H9 (cell line): Measurements from ENCODE around the gene ANXA8L1. TPM values are rescaled to one million over a fixed set of nuclear protein-coding genes. Genes with fewer than 3 reads are reported as not detected.
"Not testable (repeated sequence)": the region's sequence is repeated elsewhere in the genome, so short reads cannot be mapped to it uniquely, and the experiment has no call there.

Experiments used
- DNase-seq: peaks from one replicate; pipeline ENCODE4 v3.0.0-alpha.2; 2017
- H2AFZ ChIP-seq: one replicate; pipeline ENCODE4 v1.6.1; 2013; ENCODE audit warnings: mild to moderate bottlenecking, low read length, control low read depth, moderate library complexity
- H2AK5ac ChIP-seq: 2 replicates; pipeline ENCODE4 v1.6.1; 2013; ENCODE audit warnings: low read length, control low read depth, mixed read lengths; ENCODE audit not compliant: insufficient read length
- H2BK120ac ChIP-seq: one replicate; pipeline ENCODE4 v1.6.1; 2013; ENCODE audit warnings: low read depth, mild to moderate bottlenecking, low read length, control low read depth, inconsistent platforms; ENCODE audit not compliant: poor library complexity, severe bottlenecking
- H2BK12ac ChIP-seq: 2 replicates; pipeline ENCODE4 v1.6.1; 2013; ENCODE audit warnings: low read length, control low read depth, mixed read lengths, low read depth; ENCODE audit not compliant: insufficient read length
- H2BK15ac ChIP-seq: 2 replicates; pipeline ENCODE4 v1.6.1; 2013; ENCODE audit warnings: low read depth, low read length, control low read depth
- H2BK20ac ChIP-seq: one replicate; pipeline ENCODE4 v1.6.1; 2013; ENCODE audit warnings: low read depth, mild to moderate bottlenecking, low read length, control low read depth, inconsistent platforms; ENCODE audit not compliant: poor library complexity, severe bottlenecking
- H2BK5ac ChIP-seq: 2 replicates; pipeline ENCODE4 v1.6.1; 2013; ENCODE audit warnings: low read length, control low read depth, mixed read lengths; ENCODE audit not compliant: insufficient read length
- H3K14ac ChIP-seq: 2 replicates; pipeline ENCODE4 v1.6.1; 2013; ENCODE audit warnings: low read length, control low read depth; ENCODE audit not compliant: insufficient read depth
- H3K18ac ChIP-seq: 2 replicates; pipeline ENCODE4 v1.6.1; 2013; ENCODE audit warnings: low read depth, mild to moderate bottlenecking, mixed read lengths, low read length, control low read depth; ENCODE audit not compliant: insufficient read length
- H3K23ac ChIP-seq: 2 replicates; pipeline ENCODE4 v1.6.1; 2013; ENCODE audit warnings: low read length, control low read depth, mixed read lengths, low read depth; ENCODE audit not compliant: insufficient read length
- H3K23me2 ChIP-seq: 2 replicates; pipeline ENCODE4 v1.6.1; 2013; ENCODE audit warnings: low read depth, mild to moderate bottlenecking, mixed read lengths, low read length, control low read depth; ENCODE audit not compliant: insufficient read length, poor library complexity, severe bottlenecking
- H3K27ac ChIP-seq: 2 replicates; pipeline ENCODE4 v1.5.1; 2013; ENCODE audit warnings: low read length, control low read depth, mixed read lengths, low read depth; ENCODE audit not compliant: insufficient read length
- H3K27me3 ChIP-seq: 2 replicates; pipeline ENCODE4 v1.6.1; 2013; ENCODE audit warnings: low read length, control low read depth, inconsistent platforms; ENCODE audit not compliant: insufficient read depth
- H3K4ac ChIP-seq: 2 replicates; pipeline ENCODE4 v1.6.1; 2013; ENCODE audit warnings: low read depth, mild to moderate bottlenecking, control low read depth, inconsistent platforms, low read length, moderate library complexity
- H3K4me1 ChIP-seq: 2 replicates; pipeline ENCODE4 v1.6.1; 2013; ENCODE audit warnings: low read length, control low read depth, inconsistent platforms; ENCODE audit not compliant: insufficient read depth
- H3K4me2 ChIP-seq: 2 replicates; pipeline ENCODE4 v1.6.1; 2013; ENCODE audit warnings: low read length, control low read depth, mixed read lengths; ENCODE audit not compliant: insufficient read length, insufficient read depth
- H3K56ac ChIP-seq: 2 replicates; pipeline ENCODE4 v1.6.1; 2013; ENCODE audit warnings: low read depth, mild to moderate bottlenecking, mixed read lengths, low read length, control low read depth; ENCODE audit not compliant: insufficient read length
- H3K79me1 ChIP-seq: 2 replicates; pipeline ENCODE4 v1.6.1; 2013; ENCODE audit warnings: low read depth, mild to moderate bottlenecking, moderate library complexity, low read length, control low read depth, inconsistent platforms; ENCODE audit not compliant: insufficient read depth, poor library complexity, severe bottlenecking
- H3K79me2 ChIP-seq: 2 replicates; pipeline ENCODE4 v1.6.1; 2013; ENCODE audit warnings: low read length, control low read depth, inconsistent platforms; ENCODE audit not compliant: insufficient read depth
- H3K9ac ChIP-seq: 2 replicates; pipeline ENCODE4 v1.6.1; 2013; ENCODE audit warnings: low read length, control low read depth, mixed read lengths; ENCODE audit not compliant: insufficient read length; ENCODE audit errors: extremely low read depth
- H3K9me3 ChIP-seq: one replicate; pipeline ENCODE4 v1.6.1; 2013; ENCODE audit warnings: low read depth, low read length, inconsistent platforms; ENCODE audit not compliant: control insufficient read depth
- H3T11ph ChIP-seq: one replicate; pipeline ENCODE4 v1.6.1; 2013; ENCODE audit warnings: mild to moderate bottlenecking, low read length, control low read depth, inconsistent platforms
- H4K20me1 ChIP-seq: one replicate; pipeline ENCODE4 v1.6.1; 2013; ENCODE audit not compliant: control insufficient read depth, insufficient read length, insufficient read depth
- H4K5ac ChIP-seq: 2 replicates; pipeline ENCODE4 v1.6.1; 2013; ENCODE audit warnings: low read depth, mild to moderate bottlenecking, mixed read lengths, low read length, control low read depth; ENCODE audit not compliant: insufficient read length
- H4K8ac ChIP-seq: replicated peaks from 2 replicates; pipeline ENCODE4 v1.6.1; 2013; ENCODE audit warnings: low read length, control low read depth, mixed read lengths, low read depth; ENCODE audit not compliant: insufficient read length
- H4K91ac ChIP-seq: 2 replicates; pipeline ENCODE4 v1.6.1; 2013; ENCODE audit warnings: low read depth, mild to moderate bottlenecking, moderate library complexity, mixed read lengths, low read length, control low read depth; ENCODE audit not compliant: insufficient read length
- H3K27ac Mint-ChIP-seq, 3 experiments: 2 replicates in 2 of 3; 3 replicates in 1 of 3; pipeline ENCODE4 v1.8.0; 2020 to 2021; ENCODE audit warnings: mixed read lengths in 3 of 3, mild to moderate bottlenecking in 1 of 3, moderate library complexity in 1 of 3
- H3K27me3 Mint-ChIP-seq: 2 replicates; pipeline ENCODE4 v1.8.0; 2021; ENCODE audit warnings: low read depth, mild to moderate bottlenecking, moderate library complexity, mixed read lengths
- H3K36me3 Mint-ChIP-seq, 3 experiments: 2 replicates in 2 of 3; 3 replicates in 1 of 3; pipeline ENCODE4 v1.8.0; 2020 to 2021; ENCODE audit warnings: low read depth in 3 of 3, mixed read lengths in 3 of 3; ENCODE audit not compliant: insufficient read depth in 1 of 3
- H3K4me1 Mint-ChIP-seq, 2 experiments: 2 replicates each; pipeline ENCODE4 v1.8.0; 2020; ENCODE audit warnings: mixed read lengths in 2 of 2
- H3K4me3 Mint-ChIP-seq, 2 experiments: 2 replicates in 1 of 2; 3 replicates in 1 of 2; pipeline ENCODE4 v1.8.0; 2020 to 2021; ENCODE audit warnings: mild to moderate bottlenecking in 2 of 2, mixed read lengths in 2 of 2, moderate library complexity in 1 of 2
- H3K9me3 Mint-ChIP-seq, 2 experiments: 2 replicates in 1 of 2; 3 replicates in 1 of 2; pipeline ENCODE4 v1.8.0; 2020; ENCODE audit warnings: mild to moderate bottlenecking in 2 of 2, mixed read lengths in 2 of 2, moderate library complexity in 1 of 2
- WGBS: extraction: QIAGEN DNeasy Blood & Tissue Kit; methylation state at CpG from one replicate; pipeline ENCODE4 v1.1.7; 2013; ENCODE audit warnings: missing lambda C conversion rate, low lambda C conversion rate, mixed read lengths; ENCODE audit not compliant: insufficient read length; ENCODE audit errors: extremely low coverage; 5-methylcytosine and 5-hydroxymethylcytosine counted together
- total RNA-seq: library from RNA; stranded (reverse); gene quantifications from 2 replicates; pipeline ENCODE4 v1.2.1, GENCODE V29; 2021

ANXA8L1 gene
- total RNA-seq, 1 experiment from 2014 or later: not detected

- not testable (repeated sequence) for H2AK5ac ChIP-seq, H3T11ph ChIP-seq, H3K23me2 ChIP-seq, H3K79me2 ChIP-seq, H3K27me3 ChIP-seq, H3K4me1 ChIP-seq, H3K36me3 Mint-ChIP-seq, H3K4me2 ChIP-seq, DNase-seq, H3K14ac ChIP-seq, H3K23ac ChIP-seq, H3K4ac ChIP-seq, H3K9ac ChIP-seq, H2BK20ac ChIP-seq, H3K18ac ChIP-seq, H3K27me3 Mint-ChIP-seq, H3K79me1 ChIP-seq, H4K5ac ChIP-seq, H3K9me3 Mint-ChIP-seq, H4K91ac ChIP-seq, H3K4me1 Mint-ChIP-seq, H4K20me1 ChIP-seq, H2BK5ac ChIP-seq, H2BK12ac ChIP-seq, H4K8ac ChIP-seq, H3K4me3 Mint-ChIP-seq, H2BK120ac ChIP-seq, H3K27ac Mint-ChIP-seq, H2BK15ac ChIP-seq, H3K56ac ChIP-seq, H2AFZ ChIP-seq, H3K27ac ChIP-seq, H3K9me3 ChIP-seq
- WGBS: no CpG with 5 or more reads among the region's 1 CpG
These were observed 1.4 kb downstream of the ANXA8L1 start for GRCh38 chr10:46377022-46377421.

GRCh38 chr10:46377651-46378050 is 2.1 kb downstream of the ANXA8L1 start:
- H3K9me3 ChIP-seq, H2AFZ ChIP-seq, H3K79me2 ChIP-seq, H3K27me3 ChIP-seq, H2BK20ac ChIP-seq, H3K36me3 Mint-ChIP-seq, H3T11ph ChIP-seq, H4K8ac ChIP-seq, H3K4me3 Mint-ChIP-seq, H3K56ac ChIP-seq, H3K27ac Mint-ChIP-seq, H3K23me2 ChIP-seq, H4K91ac ChIP-seq, H3K23ac ChIP-seq, H3K18ac ChIP-seq, H3K79me1 ChIP-seq, H3K14ac ChIP-seq, H3K27ac ChIP-seq, H4K20me1 ChIP-seq, H2AK5ac ChIP-seq, H2BK120ac ChIP-seq, H3K4me1 Mint-ChIP-seq, DNase-seq, H2BK5ac ChIP-seq, H2BK15ac ChIP-seq, H3K4me1 ChIP-seq, H3K4me2 ChIP-seq, H2BK12ac ChIP-seq, H4K5ac ChIP-seq, H3K9ac ChIP-seq, H3K27me3 Mint-ChIP-seq, H3K4ac ChIP-seq, H3K9me3 Mint-ChIP-seq: not testable (repeated sequence)
- no CpG with 5 or more reads among the region's 4 CpGs for WGBS
